ENCODE data around the gene GNPTAB. TPM values are rescaled to one million over a fixed set of nuclear protein-coding genes. Genes with fewer than 3 reads are reported as not detected.

GNPTAB gene
- total RNA-seq, 1 experiment from 2014 or later = 25.4 TPM

DNA sequence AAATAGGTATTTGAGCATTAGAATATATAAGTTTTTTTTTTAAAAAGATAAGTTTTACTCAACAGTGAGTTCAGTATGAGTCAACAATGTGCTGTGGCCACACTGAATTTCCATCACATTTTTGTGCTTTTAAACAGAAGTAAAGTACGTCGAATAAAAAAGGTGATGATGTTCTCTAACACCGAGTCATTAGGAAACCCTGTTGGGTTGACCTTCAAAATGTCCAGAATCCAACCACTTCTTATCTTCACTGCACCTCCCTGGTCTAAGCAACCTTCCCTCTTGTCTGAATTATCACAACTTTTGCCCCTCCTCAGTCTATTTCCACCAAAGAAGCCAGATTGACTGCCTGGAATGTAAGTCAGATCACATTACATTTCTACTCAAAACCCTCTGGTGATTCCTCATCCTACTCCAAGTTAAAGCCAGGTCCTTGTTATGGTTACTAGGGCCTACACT is 48.5 kb downstream of the GNPTAB start (continued):
- TF ChIP-seq, protein P1, sequence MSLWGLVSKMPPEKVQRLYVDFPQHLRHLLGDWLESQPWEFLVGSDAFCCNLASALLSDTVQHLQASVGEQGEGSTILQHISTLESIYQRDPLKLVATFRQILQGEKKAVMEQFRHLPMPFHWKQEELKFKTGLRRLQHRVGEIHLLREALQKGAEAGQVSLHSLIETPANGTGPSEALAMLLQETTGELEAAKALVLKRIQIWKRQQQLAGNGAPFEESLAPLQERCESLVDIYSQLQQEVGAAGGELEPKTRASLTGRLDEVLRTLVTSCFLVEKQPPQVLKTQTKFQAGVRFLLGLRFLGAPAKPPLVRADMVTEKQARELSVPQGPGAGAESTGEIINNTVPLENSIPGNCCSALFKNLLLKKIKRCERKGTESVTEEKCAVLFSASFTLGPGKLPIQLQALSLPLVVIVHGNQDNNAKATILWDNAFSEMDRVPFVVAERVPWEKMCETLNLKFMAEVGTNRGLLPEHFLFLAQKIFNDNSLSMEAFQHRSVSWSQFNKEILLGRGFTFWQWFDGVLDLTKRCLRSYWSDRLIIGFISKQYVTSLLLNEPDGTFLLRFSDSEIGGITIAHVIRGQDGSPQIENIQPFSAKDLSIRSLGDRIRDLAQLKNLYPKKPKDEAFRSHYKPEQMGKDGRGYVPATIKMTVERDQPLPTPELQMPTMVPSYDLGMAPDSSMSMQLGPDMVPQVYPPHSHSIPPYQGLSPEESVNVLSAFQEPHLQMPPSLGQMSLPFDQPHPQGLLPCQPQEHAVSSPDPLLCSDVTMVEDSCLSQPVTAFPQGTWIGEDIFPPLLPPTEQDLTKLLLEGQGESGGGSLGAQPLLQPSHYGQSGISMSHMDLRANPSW (CRISPR knock-in tag; conservative IDR thresholded peaks at IDR 0.05; ENCODE audit: low read depth) = no peak
- TF ChIP-seq SOX15 (CRISPR knock-in tag; IDR thresholded peaks at IDR 0.05) (no peak), ZNF138 (CRISPR knock-in tag; conservative IDR thresholded peaks at IDR 0.05) (no peak), FOXJ3 (CRISPR knock-in tag; IDR thresholded peaks at IDR 0.05; ENCODE audit: borderline replicate concordance) (no peak), CREM (CRISPR knock-in tag; IDR thresholded peaks at IDR 0.05) (no peak), ZNF396 (CRISPR knock-in tag; IDR thresholded peaks at IDR 0.05; ENCODE audit: borderline replicate concordance) (no peak)
- TF ChIP-seq, protein P2, sequence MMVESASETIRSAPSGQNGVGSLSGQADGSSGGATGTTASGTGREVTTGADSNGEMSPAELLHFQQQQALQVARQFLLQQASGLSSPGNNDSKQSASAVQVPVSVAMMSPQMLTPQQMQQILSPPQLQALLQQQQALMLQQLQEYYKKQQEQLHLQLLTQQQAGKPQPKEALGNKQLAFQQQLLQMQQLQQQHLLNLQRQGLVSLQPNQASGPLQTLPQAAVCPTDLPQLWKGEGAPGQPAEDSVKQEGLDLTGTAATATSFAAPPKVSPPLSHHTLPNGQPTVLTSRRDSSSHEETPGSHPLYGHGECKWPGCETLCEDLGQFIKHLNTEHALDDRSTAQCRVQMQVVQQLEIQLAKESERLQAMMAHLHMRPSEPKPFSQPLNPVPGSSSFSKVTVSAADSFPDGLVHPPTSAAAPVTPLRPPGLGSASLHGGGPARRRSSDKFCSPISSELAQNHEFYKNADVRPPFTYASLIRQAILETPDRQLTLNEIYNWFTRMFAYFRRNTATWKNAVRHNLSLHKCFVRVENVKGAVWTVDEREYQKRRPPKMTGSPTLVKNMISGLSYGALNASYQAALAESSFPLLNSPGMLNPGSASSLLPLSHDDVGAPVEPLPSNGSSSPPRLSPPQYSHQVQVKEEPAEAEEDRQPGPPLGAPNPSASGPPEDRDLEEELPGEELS (CRISPR knock-in tag; IDR thresholded peaks at IDR 0.05) = no peak
- TF ChIP-seq, protein P3, sequence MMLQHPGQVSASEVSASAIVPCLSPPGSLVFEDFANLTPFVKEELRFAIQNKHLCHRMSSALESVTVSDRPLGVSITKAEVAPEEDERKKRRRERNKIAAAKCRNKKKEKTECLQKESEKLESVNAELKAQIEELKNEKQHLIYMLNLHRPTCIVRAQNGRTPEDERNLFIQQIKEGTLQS (CRISPR knock-in tag; conservative IDR thresholded peaks at IDR 0.05) = no peak

DNA sequence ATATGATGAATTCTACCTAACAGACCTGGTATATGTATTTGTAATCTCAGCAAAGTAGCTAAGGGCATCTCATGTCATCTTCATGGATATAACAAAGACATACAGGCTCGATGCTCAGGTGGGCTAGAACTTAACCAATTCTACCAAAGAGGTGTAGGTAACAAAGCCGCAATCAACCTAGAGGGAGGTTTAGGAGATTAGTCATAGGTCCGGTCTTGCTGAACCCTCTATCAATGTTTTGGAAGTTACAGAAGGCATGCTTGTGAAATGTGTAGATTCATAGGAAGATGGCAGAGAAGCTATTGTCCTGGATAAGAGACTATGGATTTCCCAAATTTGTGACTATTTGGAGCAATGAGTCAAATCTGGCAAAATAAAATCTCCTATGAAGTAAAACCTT is 48.9 kb downstream of the GNPTAB start:
- Mint-ChIP-seq H3K27ac (no peak overlapping the region), H3K36me3 (peaks cover 3% of the 10 kb centered on the region), H3K4me1 (0 out of 2 replicates have a peak, but pooled peaks cover 3% of the 10 kb centered on the region), H3K27me3 (ENCODE audit: low read depth) (no peaks in the 10 kb centered on the region), H3K4me3 (no peak overlapping the region), H3K9me3 (no peaks in the 10 kb centered on the region)
- CTCF ChIA-PET = no interaction called here
- no peak for DNase-seq (ENCODE audit: low spot score)
- POLR2A ChIA-PET = no interaction called here
- ATAC-seq = no peak
- TF ChIP-seq CREM (CRISPR knock-in tag; IDR thresholded peaks at IDR 0.05) = no peak
- no peak for TF ChIP-seq ZNF671 (CRISPR knock-in tag; IDR thresholded peaks at IDR 0.05)
- TF ChIP-seq GRHL2 (CRISPR knock-in tag; IDR thresholded peaks at IDR 0.05; ENCODE audit: insufficient replicate concordance, severe bottlenecking) = no peak
- no peak for TF ChIP-seq TCF7 (CRISPR knock-in tag; IDR thresholded peaks at IDR 0.05; ENCODE audit: low read depth)
- TF ChIP-seq RORB (CRISPR knock-in tag; IDR thresholded peaks at IDR 0.05) = no peak
- TF ChIP-seq, protein P1 (CRISPR knock-in tag; conservative IDR thresholded peaks at IDR 0.05; ENCODE audit: low read depth) = no peak
- TF ChIP-seq, protein P4, sequence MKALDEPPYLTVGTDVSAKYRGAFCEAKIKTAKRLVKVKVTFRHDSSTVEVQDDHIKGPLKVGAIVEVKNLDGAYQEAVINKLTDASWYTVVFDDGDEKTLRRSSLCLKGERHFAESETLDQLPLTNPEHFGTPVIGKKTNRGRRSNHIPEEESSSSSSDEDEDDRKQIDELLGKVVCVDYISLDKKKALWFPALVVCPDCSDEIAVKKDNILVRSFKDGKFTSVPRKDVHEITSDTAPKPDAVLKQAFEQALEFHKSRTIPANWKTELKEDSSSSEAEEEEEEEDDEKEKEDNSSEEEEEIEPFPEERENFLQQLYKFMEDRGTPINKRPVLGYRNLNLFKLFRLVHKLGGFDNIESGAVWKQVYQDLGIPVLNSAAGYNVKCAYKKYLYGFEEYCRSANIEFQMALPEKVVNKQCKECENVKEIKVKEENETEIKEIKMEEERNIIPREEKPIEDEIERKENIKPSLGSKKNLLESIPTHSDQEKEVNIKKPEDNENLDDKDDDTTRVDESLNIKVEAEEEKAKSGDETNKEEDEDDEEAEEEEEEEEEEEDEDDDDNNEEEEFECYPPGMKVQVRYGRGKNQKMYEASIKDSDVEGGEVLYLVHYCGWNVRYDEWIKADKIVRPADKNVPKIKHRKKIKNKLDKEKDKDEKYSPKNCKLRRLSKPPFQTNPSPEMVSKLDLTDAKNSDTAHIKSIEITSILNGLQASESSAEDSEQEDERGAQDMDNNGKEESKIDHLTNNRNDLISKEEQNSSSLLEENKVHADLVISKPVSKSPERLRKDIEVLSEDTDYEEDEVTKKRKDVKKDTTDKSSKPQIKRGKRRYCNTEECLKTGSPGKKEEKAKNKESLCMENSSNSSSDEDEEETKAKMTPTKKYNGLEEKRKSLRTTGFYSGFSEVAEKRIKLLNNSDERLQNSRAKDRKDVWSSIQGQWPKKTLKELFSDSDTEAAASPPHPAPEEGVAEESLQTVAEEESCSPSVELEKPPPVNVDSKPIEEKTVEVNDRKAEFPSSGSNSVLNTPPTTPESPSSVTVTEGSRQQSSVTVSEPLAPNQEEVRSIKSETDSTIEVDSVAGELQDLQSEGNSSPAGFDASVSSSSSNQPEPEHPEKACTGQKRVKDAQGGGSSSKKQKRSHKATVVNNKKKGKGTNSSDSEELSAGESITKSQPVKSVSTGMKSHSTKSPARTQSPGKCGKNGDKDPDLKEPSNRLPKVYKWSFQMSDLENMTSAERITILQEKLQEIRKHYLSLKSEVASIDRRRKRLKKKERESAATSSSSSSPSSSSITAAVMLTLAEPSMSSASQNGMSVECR (CRISPR knock-in tag; IDR thresholded peaks at IDR 0.05; ENCODE audit: borderline replicate concordance) = no peak
- TF ChIP-seq, protein P5, sequence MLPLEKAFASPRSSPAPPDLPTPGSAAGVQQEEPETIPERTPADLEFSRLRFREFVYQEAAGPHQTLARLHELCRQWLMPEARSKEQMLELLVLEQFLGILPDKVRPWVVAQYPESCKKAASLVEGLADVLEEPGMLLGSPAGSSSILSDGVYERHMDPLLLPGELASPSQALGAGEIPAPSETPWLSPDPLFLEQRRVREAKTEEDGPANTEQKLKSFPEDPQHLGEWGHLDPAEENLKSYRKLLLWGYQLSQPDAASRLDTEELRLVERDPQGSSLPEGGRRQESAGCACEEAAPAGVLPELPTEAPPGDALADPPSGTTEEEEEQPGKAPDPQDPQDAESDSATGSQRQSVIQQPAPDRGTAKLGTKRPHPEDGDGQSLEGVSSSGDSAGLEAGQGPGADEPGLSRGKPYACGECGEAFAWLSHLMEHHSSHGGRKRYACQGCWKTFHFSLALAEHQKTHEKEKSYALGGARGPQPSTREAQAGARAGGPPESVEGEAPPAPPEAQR (CRISPR knock-in tag; IDR thresholded peaks at IDR 0.05) = no peak
- TF ChIP-seq, protein P6, sequence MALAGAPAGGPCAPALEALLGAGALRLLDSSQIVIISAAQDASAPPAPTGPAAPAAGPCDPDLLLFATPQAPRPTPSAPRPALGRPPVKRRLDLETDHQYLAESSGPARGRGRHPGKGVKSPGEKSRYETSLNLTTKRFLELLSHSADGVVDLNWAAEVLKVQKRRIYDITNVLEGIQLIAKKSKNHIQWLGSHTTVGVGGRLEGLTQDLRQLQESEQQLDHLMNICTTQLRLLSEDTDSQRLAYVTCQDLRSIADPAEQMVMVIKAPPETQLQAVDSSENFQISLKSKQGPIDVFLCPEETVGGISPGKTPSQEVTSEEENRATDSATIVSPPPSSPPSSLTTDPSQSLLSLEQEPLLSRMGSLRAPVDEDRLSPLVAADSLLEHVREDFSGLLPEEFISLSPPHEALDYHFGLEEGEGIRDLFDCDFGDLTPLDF (CRISPR knock-in tag; IDR thresholded peaks at IDR 0.05) = no peak
- TF ChIP-seq, protein P7, sequence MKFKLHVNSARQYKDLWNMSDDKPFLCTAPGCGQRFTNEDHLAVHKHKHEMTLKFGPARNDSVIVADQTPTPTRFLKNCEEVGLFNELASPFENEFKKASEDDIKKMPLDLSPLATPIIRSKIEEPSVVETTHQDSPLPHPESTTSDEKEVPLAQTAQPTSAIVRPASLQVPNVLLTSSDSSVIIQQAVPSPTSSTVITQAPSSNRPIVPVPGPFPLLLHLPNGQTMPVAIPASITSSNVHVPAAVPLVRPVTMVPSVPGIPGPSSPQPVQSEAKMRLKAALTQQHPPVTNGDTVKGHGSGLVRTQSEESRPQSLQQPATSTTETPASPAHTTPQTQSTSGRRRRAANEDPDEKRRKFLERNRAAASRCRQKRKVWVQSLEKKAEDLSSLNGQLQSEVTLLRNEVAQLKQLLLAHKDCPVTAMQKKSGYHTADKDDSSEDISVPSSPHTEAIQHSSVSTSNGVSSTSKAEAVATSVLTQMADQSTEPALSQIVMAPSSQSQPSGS (CRISPR knock-in tag; IDR thresholded peaks at IDR 0.05; ENCODE audit: borderline replicate concordance, low read depth) = no peak
- TF ChIP-seq, protein P8, sequence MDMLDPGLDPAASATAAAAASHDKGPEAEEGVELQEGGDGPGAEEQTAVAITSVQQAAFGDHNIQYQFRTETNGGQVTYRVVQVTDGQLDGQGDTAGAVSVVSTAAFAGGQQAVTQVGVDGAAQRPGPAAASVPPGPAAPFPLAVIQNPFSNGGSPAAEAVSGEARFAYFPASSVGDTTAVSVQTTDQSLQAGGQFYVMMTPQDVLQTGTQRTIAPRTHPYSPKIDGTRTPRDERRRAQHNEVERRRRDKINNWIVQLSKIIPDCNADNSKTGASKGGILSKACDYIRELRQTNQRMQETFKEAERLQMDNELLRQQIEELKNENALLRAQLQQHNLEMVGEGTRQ (CRISPR knock-in tag; IDR thresholded peaks at IDR 0.05) = no peak

All from WTC11 (cell line).